ENCODE data around the gene ZNF827.

Gene ZNF827

DNA sequence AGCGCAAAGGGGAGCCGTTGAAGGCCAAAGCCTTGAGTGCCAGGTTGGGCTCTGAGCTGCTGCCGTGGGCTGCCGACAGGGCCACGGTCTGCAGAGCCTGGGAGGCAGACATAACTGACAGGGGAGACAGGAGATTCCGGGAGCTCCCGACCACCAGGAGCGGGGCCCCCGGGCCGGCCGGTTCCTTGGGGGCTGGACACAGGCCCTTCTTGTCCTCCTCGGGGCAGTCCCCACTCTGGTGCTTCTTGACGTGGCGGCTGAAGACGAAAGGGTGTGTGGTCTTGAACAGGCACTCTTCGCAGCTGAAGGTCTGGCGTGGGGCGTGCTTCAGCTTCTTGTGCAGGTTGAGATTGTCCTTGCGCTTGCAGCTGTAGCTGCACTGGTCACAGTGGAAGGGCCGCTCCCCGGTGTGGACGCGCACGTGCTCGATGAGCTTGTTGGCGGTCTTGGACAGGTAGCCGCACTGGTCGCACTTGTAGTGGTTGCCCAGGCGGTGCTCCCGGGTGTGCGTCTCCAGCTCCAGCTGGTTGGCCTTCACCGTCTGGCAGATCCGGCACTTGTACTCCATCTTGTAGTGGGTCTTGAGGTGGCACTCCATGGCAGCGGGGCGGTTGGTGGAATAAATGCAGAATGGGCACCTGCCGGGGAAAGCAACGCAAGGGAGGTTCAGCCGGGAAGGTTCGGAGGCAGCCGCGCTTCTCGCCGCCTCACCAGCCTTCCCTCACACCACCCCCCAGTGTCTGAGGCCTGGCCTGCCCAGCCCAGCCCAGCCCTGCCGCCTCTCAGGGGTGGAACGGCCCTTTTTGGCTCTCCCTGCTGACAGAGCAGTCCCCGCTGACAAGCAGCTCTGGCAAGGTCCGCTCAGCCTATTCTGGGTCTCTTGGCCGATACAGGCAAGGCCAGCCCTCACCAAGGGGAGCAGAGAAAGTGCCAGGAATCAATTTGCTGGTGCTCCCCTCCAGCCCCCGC lies 177.4 kb downstream of the ZNF827 start:
- DNase-seq (ENCODE audit: low read depth), result no peak

DNA sequence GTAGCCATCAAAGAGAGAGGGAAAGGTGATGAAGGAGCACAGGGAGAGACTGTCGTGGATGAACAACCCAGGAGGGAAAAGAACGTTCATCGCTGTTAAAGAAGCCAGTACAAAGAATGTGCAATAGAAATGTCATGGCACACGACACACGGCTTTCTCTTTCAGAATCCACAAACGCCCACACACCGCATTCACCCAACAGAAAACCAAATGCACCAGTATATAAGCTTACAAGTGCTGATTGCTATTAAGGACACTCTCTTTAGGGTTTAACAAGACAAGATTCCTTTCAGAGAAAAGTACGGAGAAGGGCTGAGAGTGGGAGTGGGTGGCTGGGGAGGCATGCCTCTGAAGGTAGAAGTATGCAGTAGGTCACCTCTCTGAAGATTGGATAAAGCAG lies 178.4 kb downstream of the ZNF827 start:
- DNase-seq (ENCODE audit: low read depth), result no peak

DNA sequence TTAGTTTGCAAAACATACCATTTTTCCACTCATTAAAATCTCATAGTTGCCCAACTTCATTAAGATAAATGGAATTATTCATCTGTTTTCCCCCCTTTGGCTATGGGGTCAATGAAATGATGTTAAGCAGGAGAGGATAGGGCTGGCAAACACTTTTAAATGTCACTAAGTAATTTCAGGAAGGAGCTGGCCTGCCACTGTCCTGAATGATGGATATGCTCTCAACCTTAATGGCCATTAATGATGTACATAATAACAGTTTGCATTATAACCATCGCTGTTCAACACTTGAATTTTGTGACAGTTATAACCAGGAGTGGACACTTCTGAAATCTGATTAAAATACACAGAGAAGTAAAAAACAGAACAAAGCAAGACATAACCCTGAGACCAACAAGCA lies 181.4 kb downstream of the ZNF827 start:
- no peak for DNase-seq (ENCODE audit: low read depth)

DNA sequence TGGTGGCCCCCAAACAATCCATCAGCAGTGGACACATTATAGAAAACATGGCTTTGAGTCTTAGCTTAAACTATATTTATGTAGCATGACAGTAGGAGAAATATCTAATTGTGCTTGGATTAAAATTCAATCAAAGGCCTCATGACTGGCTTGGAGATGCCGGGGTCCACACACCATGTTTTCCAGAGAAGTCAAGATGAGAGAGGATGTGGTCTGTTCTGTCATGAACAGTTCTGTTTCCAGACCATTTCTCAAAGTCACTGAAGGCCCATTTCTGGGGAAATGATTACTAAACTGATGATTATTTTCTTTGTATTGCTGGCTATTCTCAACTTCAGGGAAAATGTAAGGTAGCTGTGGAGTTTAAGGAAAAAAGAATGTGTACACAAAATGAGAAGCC lies 182.4 kb downstream of the ZNF827 start:
- no peak for DNase-seq (ENCODE audit: low read depth)

DNA sequence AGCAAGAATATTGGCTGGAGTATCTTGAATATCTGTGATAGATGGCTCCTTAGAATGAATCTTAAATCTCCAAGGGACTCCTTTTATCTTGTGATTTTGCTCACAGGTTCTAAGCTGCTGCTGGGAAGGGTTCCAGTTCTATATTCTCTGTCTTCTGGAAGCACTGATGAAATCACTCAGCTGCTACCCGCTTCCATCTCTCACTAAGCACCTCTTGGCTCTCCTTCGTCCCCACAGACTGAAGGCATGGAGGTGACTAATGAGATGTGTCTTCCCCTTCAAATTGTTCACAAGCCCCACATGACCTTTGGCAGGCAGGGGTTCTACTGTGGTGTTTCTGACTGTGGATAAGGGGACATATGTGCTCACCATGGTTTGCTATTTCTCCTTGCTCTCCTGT lies 182.8 kb downstream of the ZNF827 start:
- DNase-seq (ENCODE audit: low read depth), result no peak

DNA sequence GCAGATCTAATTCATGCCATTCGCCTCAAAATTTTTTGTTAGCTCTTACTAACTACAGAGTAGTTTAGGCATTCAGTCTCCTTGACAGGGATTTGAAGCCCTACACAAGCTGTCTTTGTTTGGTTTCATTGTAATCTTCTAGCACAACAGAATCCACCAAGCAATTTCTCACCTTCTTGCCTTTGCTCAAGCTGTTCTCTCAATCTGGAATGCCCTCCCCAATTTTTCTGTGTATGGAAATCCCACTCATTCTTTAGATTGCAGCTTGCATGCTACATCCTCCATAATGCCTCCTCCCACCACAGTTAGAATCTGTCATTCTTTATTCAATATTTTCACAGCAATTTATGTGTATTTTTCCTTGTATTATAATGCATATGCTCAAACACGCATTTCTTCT lies 195.0 kb downstream of the ZNF827 start:
- no peak for DNase-seq (ENCODE audit: low read depth)

DNA sequence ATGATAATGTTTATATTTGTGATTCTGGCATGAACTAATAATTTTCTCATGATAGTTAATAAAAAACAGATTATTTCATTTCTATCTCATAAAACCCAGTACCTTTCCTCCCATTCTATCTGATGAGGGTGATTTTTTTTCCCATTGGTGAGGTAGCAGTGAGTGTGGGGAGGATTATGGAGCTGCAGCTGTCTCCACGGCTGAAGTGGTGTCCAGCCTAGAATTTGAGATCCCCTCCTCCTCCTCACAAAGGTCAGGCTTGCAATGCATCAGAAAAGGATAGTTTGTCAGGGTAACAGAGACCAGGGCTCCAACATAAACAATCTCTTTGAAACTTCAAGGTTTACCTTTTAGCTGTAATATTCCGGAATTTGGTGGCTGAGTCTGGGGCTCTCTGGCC lies 197.8 kb downstream of the ZNF827 start:
- no peak for DNase-seq (ENCODE audit: low read depth)

DNA sequence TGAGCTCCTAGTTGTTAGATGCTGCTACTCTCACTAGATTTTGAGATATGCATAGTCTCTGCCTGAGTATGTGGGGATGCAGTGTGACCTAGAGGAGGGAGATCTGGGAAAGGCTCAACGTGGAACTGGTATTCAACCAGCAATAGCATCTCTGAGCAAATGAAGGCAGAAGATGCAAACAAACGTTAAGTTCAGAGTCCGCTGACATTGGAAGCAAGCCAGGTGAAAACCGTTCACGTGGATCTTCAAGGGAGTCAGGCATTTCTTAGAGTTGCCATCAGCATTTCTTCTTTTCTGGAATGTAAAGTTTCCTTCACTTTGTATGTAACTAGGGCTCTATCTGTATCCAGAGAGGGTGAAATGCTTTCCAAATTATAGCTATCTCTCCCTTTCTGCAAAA lies 198.8 kb downstream of the ZNF827 start:
- no peak for DNase-seq (ENCODE audit: low read depth)

DNA sequence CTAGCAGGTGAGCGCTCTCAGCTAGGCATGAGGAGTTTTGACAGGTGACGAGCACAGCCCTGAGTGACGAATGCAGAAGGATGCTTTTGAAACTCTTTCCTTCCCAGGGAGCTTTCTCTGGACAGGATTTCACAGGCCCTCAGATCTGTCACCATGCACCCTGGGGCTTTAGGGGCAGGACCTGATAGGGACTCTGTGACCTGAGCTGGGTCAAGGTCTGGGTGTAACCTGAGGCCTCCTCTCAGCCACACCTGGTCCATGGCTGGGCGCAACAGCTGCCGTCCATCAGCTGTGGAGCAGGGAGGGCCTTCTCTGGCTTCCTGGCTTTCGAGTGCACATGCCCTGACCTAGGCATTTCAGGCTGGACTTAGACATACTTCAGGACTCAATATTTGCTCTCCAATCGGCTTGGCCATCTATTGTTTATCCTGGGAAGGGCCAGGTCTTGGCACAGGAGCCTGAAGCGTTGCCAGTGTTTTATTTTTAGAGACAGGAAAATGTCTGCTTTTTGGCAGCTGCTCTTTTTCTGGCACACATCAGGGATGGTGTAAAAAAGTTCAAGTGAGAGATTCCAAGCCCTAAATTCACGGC lies 202.3 kb downstream of the ZNF827 start:
- no peak for DNase-seq (ENCODE audit: low read depth)

DNA sequence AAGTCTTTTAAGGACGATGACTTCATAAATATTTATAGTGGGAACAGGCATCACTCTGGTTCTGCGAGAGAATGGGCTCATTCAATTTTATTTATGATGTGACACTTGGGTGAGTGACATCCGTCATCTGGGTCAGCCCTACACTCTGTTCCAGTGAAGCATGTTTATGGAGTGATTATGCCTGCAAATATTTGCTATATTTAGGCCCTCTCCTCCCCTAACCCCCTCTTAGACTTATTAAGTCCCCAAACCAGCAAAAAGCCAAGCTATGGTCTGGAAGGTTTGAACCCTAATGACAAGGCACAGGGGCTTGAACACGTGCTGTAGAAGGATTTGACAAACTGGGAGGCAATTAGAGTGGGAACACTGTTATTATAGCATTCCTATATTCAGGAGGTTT lies 202.8 kb downstream of the ZNF827 start:
- no peak for DNase-seq (ENCODE audit: low read depth)

DNA sequence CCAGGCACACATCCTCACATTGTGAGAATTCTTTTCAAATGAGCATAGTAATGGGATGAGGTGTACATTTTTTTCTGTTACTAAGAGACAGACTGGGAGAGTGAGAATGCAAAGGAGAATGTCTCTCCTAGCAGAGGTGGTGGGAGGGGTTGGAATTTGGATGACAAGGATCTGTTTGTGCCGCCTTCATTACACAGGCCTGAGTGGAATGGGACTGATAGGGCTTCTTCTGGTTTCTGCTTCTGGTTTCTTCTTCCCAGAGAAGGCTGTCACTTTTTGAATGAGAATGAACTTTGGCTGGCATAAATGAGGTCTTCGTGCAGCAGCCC lies 203.3 kb downstream of the ZNF827 start:
- DNase-seq (ENCODE audit: low read depth), result no peak

DNA sequence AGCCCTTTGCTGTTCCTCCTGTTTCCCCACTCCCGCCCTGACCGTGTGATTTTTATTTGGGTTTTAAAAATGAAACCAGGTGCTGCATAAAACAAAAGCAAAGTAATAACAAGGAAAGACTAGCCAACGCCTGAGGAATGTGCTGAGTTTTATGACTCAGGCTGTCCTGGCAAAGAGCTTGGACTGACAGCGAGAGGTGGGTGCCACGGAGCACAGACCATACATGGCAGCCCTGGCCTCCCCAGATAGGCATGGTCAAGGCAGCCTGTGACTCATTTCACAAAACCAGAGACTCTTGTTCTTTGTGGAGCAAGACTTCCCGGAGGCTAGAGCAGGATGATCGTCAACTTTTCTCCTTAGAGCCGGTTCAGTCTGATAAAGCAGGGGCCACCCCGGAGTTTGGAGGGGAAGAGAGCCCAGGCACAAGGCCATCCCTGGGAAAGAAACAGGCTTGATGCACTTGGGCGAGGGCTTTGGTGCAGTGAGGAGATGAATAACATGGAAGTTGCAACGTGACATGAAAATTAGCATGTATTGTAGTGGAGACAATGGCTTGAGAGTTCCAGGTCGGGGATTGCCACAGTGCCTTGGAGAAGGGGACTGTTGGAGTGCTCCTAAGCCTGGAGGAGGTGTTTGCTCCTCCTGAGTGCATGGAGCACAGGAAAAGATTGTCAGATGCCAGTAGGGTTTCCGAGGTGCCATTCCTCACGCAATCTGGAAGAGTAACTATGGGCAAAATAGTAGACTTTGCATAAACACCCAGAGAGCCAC lies 203.9 kb downstream of the ZNF827 start:
- DNase-seq (ENCODE audit: low read depth), result no peak

DNA sequence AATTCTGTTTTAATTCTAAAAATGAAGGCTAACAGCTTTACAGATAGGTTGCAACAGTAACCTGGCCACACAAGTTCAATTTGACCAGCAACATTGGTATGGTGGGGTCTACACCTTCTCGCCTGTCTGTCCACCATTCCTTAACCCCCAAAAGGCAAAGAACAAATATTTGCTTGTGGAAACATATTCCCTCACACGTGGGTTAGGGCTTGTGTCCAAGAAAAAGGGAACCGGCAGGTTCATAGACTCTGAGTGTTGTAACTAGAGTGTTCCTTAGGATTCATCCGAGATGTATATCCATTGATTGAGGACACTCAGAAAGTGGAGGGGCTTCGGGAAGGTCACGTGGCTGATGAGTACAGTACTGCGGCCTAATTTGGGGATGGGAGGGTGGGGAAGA lies 204.6 kb downstream of the ZNF827 start:
- DNase-seq (ENCODE audit: low read depth), result no peak

DNA sequence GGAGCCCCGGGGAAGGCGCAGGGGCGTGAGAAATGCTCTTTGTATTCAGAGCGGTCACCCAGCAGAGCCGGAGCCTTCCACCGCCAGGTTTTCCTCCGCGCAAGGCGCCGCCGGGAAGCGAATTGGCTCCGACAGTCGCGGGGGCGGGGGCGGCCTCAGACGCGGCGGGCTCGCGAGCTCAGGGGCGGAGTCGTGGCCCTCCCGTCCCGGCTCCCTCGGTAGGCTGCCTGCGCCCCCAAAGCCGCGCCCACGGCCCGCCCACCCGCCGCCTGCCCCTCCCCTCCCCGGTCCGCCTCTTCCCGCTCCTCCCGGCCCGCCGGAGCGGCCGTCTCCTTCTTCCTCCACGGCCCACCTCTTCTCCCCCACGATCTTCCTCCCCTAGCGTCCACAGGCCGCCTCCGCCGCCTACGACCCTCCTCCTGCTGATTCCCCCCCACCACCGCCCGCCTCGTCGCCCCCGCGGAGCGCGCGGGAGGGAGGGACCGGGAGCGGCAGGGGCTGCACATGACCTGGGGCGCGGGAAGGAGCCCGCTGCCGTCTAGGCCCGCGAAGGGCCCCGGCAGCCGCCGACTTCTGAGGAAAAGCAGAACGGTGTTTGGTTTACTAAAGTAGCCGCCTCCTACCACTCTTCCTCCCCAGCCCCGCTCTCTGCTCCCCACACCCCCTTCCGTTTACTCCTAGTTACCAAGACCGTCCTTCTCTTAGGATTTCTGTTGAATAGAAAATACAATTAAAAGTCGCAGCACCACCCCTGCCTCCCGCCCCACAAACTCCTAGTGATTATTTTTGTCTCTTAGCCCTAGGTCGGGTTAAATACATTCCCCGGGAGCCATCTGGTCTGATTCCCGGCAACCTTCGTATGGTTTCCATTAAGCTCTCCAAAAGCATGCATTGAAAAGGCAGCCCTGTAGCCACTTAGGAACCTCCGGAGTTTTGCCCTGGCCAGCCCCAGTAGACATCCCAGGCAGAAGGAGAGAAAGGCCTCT lies 205.4 kb downstream of the ZNF827 start:
- DNase-seq (ENCODE audit: low read depth), result peak; percentile 72

DNA sequence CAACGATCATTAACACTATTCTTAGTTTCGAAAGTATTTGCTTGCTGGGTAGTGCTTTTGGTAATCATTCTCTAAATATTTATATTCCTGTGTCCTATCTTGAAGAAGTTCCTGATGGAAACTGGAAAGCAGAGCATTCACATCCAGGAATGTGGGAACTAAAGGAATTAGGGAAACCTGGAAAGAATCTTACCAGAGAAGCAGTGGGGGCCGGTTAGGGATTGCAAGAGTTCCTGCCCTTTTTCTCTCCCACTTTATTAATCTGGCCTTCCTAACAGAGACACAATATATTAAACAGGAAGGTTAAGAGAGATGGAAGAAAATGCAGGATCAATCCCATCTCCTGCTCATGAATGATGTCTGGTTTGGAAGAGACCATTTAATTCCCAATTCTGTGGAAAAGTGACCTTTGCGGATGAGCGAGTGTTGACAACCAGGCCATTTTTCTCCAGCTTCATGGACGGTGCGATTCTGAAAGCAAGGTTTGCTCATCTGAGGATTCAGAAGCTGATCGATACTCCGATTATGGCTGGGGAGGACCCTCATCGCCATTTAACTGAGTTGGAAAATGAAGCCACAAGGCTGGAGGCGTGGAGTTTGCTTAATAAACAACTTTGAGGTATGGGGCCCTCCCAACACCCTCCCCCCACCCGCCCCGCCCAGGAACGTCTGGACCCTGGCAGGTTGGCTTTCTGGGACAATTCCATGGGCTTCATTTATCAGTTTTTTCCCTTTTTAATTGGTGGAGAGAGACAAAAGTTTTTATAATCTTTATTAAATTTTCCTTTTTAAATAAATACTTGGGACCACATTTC lies 206.4 kb downstream of the ZNF827 start:
- DNase-seq (ENCODE audit: low read depth), result no peak

DNA sequence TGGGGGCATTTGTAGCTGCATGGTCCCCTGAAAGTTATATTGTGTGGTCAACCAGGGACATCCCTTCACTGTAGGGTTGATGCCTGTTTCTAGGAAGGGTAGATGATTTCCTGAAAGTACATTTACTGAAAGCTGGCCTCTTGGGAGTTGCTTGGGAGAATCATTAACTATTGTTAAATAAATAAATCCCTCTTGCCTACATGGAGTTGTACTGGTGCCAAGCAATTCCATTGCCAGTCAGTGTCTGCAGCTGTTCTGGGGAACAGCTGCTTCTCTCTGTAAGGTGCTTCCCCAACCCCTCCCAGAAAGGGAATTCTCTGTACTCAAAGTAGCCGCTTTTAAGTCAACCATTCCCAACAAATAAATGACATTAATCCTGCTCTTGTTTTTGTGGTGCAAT lies 207.6 kb downstream of the ZNF827 start:
- DNase-seq (ENCODE audit: low read depth), result no peak

DNA sequence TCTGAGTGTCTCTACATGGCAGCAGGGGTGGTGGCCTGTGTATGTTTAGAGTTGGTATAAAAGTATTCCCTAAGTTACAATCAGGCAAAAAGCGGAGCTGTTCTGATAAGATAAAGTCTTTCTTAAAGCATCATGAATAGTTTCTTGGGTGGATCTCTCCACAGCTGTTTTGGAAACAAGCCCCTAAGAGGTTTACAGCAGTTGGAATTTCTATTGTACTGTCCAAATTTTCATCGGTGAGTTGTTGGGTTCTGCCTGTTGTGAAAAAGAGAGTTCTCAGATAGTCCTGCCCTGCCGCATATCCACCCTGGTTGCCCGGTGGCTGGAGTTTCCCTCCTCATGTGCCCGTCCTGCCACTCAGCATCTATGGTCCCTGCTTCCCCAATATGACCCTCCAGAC lies 208.6 kb downstream of the ZNF827 start:
- DNase-seq (ENCODE audit: low read depth), result no peak

DNA sequence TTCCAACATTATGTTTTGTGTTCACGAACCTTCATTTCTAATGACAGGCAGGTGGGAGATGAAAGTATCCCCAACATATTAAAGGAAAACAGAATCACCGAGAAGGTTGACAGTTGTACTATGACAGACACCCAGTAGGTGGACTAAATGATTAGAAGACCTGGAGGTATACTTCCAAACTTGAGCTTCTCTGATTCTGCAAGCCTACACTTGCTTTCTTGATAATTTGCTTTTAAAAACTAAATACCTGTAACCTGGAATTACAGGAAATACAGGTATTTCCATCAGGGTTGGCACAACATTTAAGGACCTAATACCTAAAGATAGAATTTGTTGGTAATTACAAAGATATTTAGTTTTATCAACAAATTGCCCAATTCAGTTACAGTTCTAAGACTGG lies 215.3 kb downstream of the ZNF827 start:
- DNase-seq (ENCODE audit: low read depth), result no peak

DNA sequence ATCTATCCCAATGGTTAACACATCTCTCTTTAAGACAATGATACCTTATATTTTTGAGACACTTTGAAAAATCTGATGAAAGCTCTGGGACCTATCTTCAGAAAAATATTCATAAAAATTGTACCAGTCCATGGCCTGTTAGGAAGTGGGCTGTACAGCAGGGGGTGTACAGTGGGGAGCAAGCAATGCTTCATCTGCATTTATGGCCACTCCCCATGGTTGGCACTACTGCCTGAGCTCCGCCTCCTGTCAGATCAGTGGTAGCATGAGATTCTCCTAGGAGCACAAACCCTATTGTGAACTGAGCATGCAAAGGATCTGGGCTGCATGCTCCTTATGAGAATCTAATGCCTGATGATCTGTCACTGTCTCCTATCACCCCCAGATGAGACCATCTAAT lies 216.1 kb downstream of the ZNF827 start:
- DNase-seq (ENCODE audit: low read depth), result no peak

DNA sequence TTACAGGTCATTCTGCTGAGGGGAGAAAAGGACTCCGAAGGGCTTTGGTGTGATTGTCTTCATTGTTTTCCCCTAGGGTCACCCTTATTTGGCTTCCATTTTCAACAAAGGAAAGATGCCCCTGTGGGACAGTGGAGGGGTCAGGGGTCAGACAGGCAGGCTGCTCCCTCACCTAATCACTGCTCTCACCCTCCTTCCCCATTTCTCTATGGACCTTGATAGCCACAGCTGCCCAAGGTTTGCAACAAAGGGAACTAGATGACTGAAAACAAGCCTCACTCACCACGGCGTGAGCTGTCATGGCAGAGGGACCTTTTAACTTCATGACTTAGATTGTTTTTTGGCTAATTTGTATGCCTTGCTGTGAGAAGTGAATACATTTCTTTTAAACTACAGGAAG lies 218.0 kb downstream of the ZNF827 start:
- no peak for DNase-seq (ENCODE audit: low read depth)

Data from stimulated activated CD8-positive, alpha-beta memory T cell treated with anti-CD3 and anti-CD28 coated beads, Interleukin-7, amount 100 ng/mL, for 24 hours (primary cell).